ENCODE measurements around the gene C17orf67.

The C17orf67 gene

GRCh38 chr17:56807723-56808122 is 26.0 kb downstream of the C17orf67 start:
- DNase-seq (ENCODE audit: low read depth), result no peak
- H3K4me3 ChIP-seq (ENCODE audit: low read depth, low read length), result no peak overlapping the region
- TF ChIP-seq POLR2A (IDR thresholded peaks at IDR 0.05; ENCODE audit: extremely low read depth, insufficient read length), result no peak
- no peak for TF ChIP-seq MAX (IDR thresholded peaks at IDR 0.05; ENCODE audit: low read depth, low read length)
- TF ChIP-seq, protein P1, sequence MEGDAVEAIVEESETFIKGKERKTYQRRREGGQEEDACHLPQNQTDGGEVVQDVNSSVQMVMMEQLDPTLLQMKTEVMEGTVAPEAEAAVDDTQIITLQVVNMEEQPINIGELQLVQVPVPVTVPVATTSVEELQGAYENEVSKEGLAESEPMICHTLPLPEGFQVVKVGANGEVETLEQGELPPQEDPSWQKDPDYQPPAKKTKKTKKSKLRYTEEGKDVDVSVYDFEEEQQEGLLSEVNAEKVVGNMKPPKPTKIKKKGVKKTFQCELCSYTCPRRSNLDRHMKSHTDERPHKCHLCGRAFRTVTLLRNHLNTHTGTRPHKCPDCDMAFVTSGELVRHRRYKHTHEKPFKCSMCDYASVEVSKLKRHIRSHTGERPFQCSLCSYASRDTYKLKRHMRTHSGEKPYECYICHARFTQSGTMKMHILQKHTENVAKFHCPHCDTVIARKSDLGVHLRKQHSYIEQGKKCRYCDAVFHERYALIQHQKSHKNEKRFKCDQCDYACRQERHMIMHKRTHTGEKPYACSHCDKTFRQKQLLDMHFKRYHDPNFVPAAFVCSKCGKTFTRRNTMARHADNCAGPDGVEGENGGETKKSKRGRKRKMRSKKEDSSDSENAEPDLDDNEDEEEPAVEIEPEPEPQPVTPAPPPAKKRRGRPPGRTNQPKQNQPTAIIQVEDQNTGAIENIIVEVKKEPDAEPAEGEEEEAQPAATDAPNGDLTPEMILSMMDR (IDR thresholded peaks at IDR 0.05; ENCODE audit: low read depth, low read length), result no peak
- TF ChIP-seq MYC (IDR thresholded peaks at IDR 0.05; ENCODE audit: low read depth, low read length), result no peak

DNA sequence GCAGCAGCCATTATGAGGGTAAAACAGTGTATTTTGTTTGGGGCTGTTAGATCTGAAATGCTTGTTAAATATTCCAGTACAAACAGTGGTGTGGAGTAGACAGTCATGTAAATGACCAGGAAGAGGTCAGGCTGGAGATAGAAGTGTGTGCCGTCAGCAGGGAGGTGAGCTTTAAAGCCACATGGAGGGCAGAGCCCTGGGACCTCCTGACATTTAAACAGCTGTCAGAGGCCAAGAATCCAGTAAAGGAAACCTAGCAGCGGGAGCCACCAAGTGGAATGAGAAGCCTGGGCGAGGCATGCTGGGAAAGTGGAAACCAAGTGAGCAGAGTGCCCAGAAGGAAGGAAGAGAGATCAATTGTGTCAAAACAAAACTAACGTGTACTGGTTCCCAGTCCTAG is 26.8 kb downstream of the C17orf67 start:
- DNase-seq (ENCODE audit: low read depth), result no peak
- TF ChIP-seq MAX (IDR thresholded peaks at IDR 0.05; ENCODE audit: low read depth, low read length) (no peak), POLR2A (IDR thresholded peaks at IDR 0.05; ENCODE audit: extremely low read depth, insufficient read length) (no peak), MYC (IDR thresholded peaks at IDR 0.05; ENCODE audit: low read depth, low read length) (no peak)
- TF ChIP-seq, protein P1 (IDR thresholded peaks at IDR 0.05; ENCODE audit: low read depth, low read length), result no peak
- no peak overlapping the region for H3K4me3 ChIP-seq (ENCODE audit: low read depth, low read length)

- DNase-seq (ENCODE audit: low read depth), result no peak
- no peak for TF ChIP-seq POLR2A (IDR thresholded peaks at IDR 0.05; ENCODE audit: extremely low read depth, insufficient read length)
- TF ChIP-seq, protein P1 (IDR thresholded peaks at IDR 0.05; ENCODE audit: low read depth, low read length), result no peak
- no peak for TF ChIP-seq MAX (IDR thresholded peaks at IDR 0.05; ENCODE audit: low read depth, low read length)
- TF ChIP-seq MYC (IDR thresholded peaks at IDR 0.05; ENCODE audit: low read depth, low read length), result no peak
- H3K4me3 ChIP-seq (ENCODE audit: low read depth, low read length), result no peak overlapping the region
Observed at GRCh38 chr17:56804454-56804853, 29.3 kb downstream of the C17orf67 start.

DNA sequence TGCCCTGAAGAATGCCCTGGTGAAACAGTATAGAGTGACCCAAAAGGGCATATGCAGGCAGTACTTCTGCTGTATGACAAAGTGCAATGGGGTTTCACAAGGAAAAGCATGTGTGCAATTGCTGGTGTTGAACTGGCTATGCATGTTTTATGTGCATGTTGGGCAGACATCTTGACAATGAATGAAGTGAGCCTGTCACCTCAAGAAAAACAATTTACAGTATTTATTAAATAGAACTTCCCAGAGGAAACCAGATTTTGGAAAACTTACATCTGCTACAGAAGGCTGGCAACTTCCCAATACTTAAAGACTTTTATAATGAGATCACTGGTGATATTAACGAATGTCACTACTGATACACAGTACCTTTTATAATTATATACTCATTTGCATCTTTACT is 30.6 kb downstream of the C17orf67 start:
- DNase-seq (ENCODE audit: low read depth), result no peak
- TF ChIP-seq MYC (IDR thresholded peaks at IDR 0.05; ENCODE audit: low read depth, low read length) (no peak), POLR2A (IDR thresholded peaks at IDR 0.05; ENCODE audit: extremely low read depth, insufficient read length) (no peak), MAX (IDR thresholded peaks at IDR 0.05; ENCODE audit: low read depth, low read length) (no peak)
- TF ChIP-seq, protein P1 (IDR thresholded peaks at IDR 0.05; ENCODE audit: low read depth, low read length), result no peak

GRCh38 chr17:56801459-56802178 is 32.1 kb downstream of the C17orf67 start:
- H3K4me3 ChIP-seq (ENCODE audit: low read depth, low read length), result no peak overlapping the region
- no peak for DNase-seq (ENCODE audit: low read depth)
- TF ChIP-seq MAX (IDR thresholded peaks at IDR 0.05; ENCODE audit: low read depth, low read length) (no peak), POLR2A (IDR thresholded peaks at IDR 0.05; ENCODE audit: extremely low read depth, insufficient read length) (no peak)

More for the DNA sequence above, 30.6 kb downstream of the C17orf67 start:
- no peak overlapping the region for H3K4me3 ChIP-seq (ENCODE audit: low read depth, low read length)

GRCh38 chr17:56798916-56799315 is 34.8 kb downstream of the C17orf67 start:
- peak; percentile 83 for DNase-seq (ENCODE audit: low read depth)
- no peak for TF ChIP-seq POLR2A (IDR thresholded peaks at IDR 0.05; ENCODE audit: extremely low read depth, insufficient read length)
- TF ChIP-seq MYC (IDR thresholded peaks at IDR 0.05; ENCODE audit: low read depth, low read length), result no peak
- TF ChIP-seq MAX (IDR thresholded peaks at IDR 0.05; ENCODE audit: low read depth, low read length), result no peak
- H3K4me3 ChIP-seq (ENCODE audit: low read depth, low read length), result no peak overlapping the region

Data from NB4 (cell line).